Heart right ventricle (tissue), 16 donors: ENCODE measurements around the gene MYL3. TPM values are rescaled to one million over a fixed set of nuclear protein-coding genes. Genes with fewer than 3 reads are reported as not detected.

ENCODE experiments used
- ATAC-seq, 8 donors: fragments of 200-7000 bp; cut with Tn5 transposase; one replicate each; pipeline ENCODE4 v1.9.1; 2020; ENCODE audit warnings: mild to moderate bottlenecking in 8 of 8, moderate library complexity in 8 of 8, moderate number of reproducible peaks in 1 of 8
- DNase-seq, 2 donors: peaks; one replicate each; pipeline ENCODE4 v3.0.0-alpha.2; 2020
- H3K27ac ChIP-seq, 10 donors: fragments of 200-600 bp; sonication (generic) in 2 of 10; one replicate each; pipeline versions ENCODE4 v1.5.0 to v1.8.0; 2020 to 2022; ENCODE audit warnings: mild to moderate bottlenecking in 3 of 10
- H3K27me3 ChIP-seq, 7 donors: fragments of 200-600 bp; one replicate each; pipeline ENCODE4 v1.8.0; 2021 to 2022; ENCODE audit warnings: mild to moderate bottlenecking in 2 of 7
- H3K36me3 ChIP-seq, 9 donors: fragments of 200-600 bp; sonication (generic) in 1 of 9; one replicate each; pipeline versions ENCODE4 v1.5.0 to v1.8.0; 2020 to 2022; ENCODE audit warnings: mild to moderate bottlenecking in 2 of 9
- H3K4me1 ChIP-seq, 9 donors: fragments of 200-600 bp; sonication (generic) in 1 of 9; one replicate each; pipeline versions ENCODE4 v1.5.0 to v1.8.0; 2020 to 2022; ENCODE audit warnings: mild to moderate bottlenecking in 4 of 9
- H3K4me3 ChIP-seq, 10 donors: fragments of 200-600 bp; sonication (generic) in 2 of 10; one replicate each; pipeline versions ENCODE4 v1.5.0 to v1.8.0; 2020 to 2022; ENCODE audit warnings: mild to moderate bottlenecking in 7 of 10, moderate library complexity in 2 of 10
- H3K9me3 ChIP-seq, 11 donors: fragments of 200-600 bp in 10 of 11; sonication (generic) in 2 of 11; one replicate each; pipeline versions ENCODE4 v1.5.0 to v1.8.0; 2013 to 2022; ENCODE audit warnings: mild to moderate bottlenecking in 2 of 11, control low read depth in 1 of 11, moderate library complexity in 1 of 11
- CTCF ChIP-seq, 9 donors: fragments of 200-600 bp; sonication (generic) in 2 of 9; IDR thresholded peaks; one replicate each; pipeline versions ENCODE4 v1.5.0 to v1.8.0; 2021 to 2022; ENCODE audit warnings: antibody characterized with exemption in 9 of 9, mild to moderate bottlenecking in 5 of 9, moderate library complexity in 1 of 9
- WGBS, 2 donors: extraction: QIAGEN DNeasy Blood & Tissue Kit; methylation state at CpG; one replicate each; pipeline ENCODE4 v1.1.7; 2013; ENCODE audit warnings: inconsistent platforms in 1 of 2; 5-methylcytosine and 5-hydroxymethylcytosine counted together
- intact Hi-C, 10 donors: fragments of 100-400 bp; cut with DNase I; formaldehyde crosslinking; loops; one replicate each; pipeline versions ENCODE4 v1.11.1 to v1.14.2; 2022
- polyA plus RNA-seq, 2 donors: library from polyadenylated mRNA; stranded (reverse); fragments of 200-250 nt; gene quantifications; one replicate each; pipeline ENCODE4 v1.2.3, GENCODE V29; 2013
- total RNA-seq, 10 donors: library from RNA; stranded (reverse); fragmentation: NEBNext Ultra II Directional in 3 of 10; extraction: Animal tissue kit (Norgen Biotek cat#: 25700) in 3 of 10; gene quantifications; one replicate each; pipeline versions ENCODE4 v1.2.1 to v1.2.4, GENCODE V29; 2021 to 2023
- donor health status: Arrhythmogenic right ventricular cardiomyopathy.
- donor health status: ischemic (EF 13 %, LVEDD 7.1; RV severe dilation, severe dysfunction).
- donor health status: healthy with polysubstance abuse.
- donor health status: DM: no; HTN: yes; CAD: no.
- donor health status: DM: no; HTN: no; CAD: no.
- donor health status: ischemic (EF 25% LVEDD 6.9; RV normal size, moderate dysfunction).
- donor health status: ischemic (EF 25% LVEDD 5.7; RV mildly dilated, moderate dysfunction).
- donor health status: healthy.
- donor health status: DM: yes; HTN: yes; CAD: no.
- donor health status: Ischemic cardiomyopathy.
- donor health status: ischemic (EF 35%, LVEDD 5.7; RV mildly dilated, moderate dysfunction).
- donor health status: nonischemic (EF 11% LVEDD 7.7; RV severe dilation, severe dysfunction).
- donor health status: DM: yes; HTN: yes; CAD: no.
- donor health status: PGD.
- donor health status: ischemic (EF 29% LVEDD 5.4; RV normal size, mild dysfunction).
- donor health status: nonischemic (EF 23%, LVEDD 6.1; RV moderate dilation, normal function).

MYL3 gene
- total and polyA plus RNA-seq, 12 donors = 5,377 to 9,904 (median 7,587) TPM

GRCh38 chr3:46845860-46846623 lies 17.2 kb downstream of the MYL3 start:
- peaks cover 0 to 24% (median 8%) of the 10 kb centered on the region in 11 donors for H3K9me3 ChIP-seq
- intact Hi-C loops = loop anchor here in 3 of 10 donors (5.0 kb wide), 2 partner anchors 139 to 144 kb away; partner anchors contain the start of gene TMIE (in 1 of the 3)
- peak overlapping the region; percentile 29 to 60 (median 52) for H3K4me3 ChIP-seq
- peak in 8 of 9 donors; percentile 32 to 72 (median 65) for TF ChIP-seq CTCF (IDR thresholded peaks at IDR 0.05)
- peak overlapping the region; percentile 51 to 79 (median 68) for H3K27ac ChIP-seq
- 1% methylated on average over 50 to 53 of the region's 53 CpGs for WGBS, 2 donors
- peaks cover 0 to 7% (median 0%) of the 10 kb centered on the region in 7 donors for H3K27me3 ChIP-seq
- H3K4me1 ChIP-seq = peaks cover 10 to 50% (median 28%) of the 10 kb centered on the region in 9 donors
- peaks cover 0 to 17% (median 0%) of the 10 kb centered on the region in 9 donors for H3K36me3 ChIP-seq
- peak; percentile 68 to 82 for DNase-seq
- peak; percentile 39 to 71 (median 58) for ATAC-seq

GRCh38 chr3:46845397-46845859 lies 17.8 kb downstream of the MYL3 start:
- DNase-seq (peak; percentile 67 to 81), ATAC-seq (peak; percentile 22 to 48 (median 34))
- peaks cover 0 to 19% (median 0%) of the 10 kb centered on the region in 9 donors for H3K36me3 ChIP-seq
- peak overlapping the region; percentile 29 to 60 (median 52) for H3K4me3 ChIP-seq
- peak overlapping the region; percentile 51 to 79 (median 68) for H3K27ac ChIP-seq
- 12 to 15% methylated on average over 23 of the region's 23 CpGs for WGBS, 2 donors
- no peak for TF ChIP-seq CTCF (IDR thresholded peaks at IDR 0.05)
- intact Hi-C loops = loop anchor here in 3 of 10 donors (5.0 kb wide), 2 partner anchors 138 to 143 kb away; partner anchors contain the start of gene TMIE (in 1 of the 3)
- H3K27me3 ChIP-seq = peaks cover 0 to 7% (median 0%) of the 10 kb centered on the region in 7 donors
- peaks cover 0 to 30% (median 12%) of the 10 kb centered on the region in 11 donors for H3K9me3 ChIP-seq
- H3K4me1 ChIP-seq = peaks cover 10 to 50% (median 28%) of the 10 kb centered on the region in 9 donors

GRCh38 chr3:46844881-46845312 lies 18.3 kb downstream of the MYL3 start:
- peak overlapping the region in 6 of 10 donors; percentile 29 to 60 (median 58) for H3K4me3 ChIP-seq
- TF ChIP-seq CTCF (IDR thresholded peaks at IDR 0.05) = no peak
- peaks cover 0 to 7% (median 0%) of the 10 kb centered on the region in 7 donors for H3K27me3 ChIP-seq
- DNase-seq = peak in 1 of 2 donors; percentile 11
- no peak for ATAC-seq
- WGBS, 2 donors = 29 to 36% methylated on average over 11 of the region's 11 CpGs
- H3K4me1 ChIP-seq = peaks cover 10 to 50% (median 28%) of the 10 kb centered on the region in 9 donors
- intact Hi-C loops = loop anchor here in 3 of 10 donors (5.0 kb wide), 2 partner anchors 138 to 143 kb away; partner anchors contain the start of gene TMIE (in 1 of the 3)
- H3K9me3 ChIP-seq = peaks cover 0 to 35% (median 15%) of the 10 kb centered on the region in 11 donors
- peak overlapping the region in 9 of 10 donors; percentile 64 to 79 (median 68) for H3K27ac ChIP-seq
- H3K36me3 ChIP-seq = peaks cover 0 to 23% (median 0%) of the 10 kb centered on the region in 9 donors

GRCh38 chr3:46844397-46844796 lies 18.8 kb downstream of the MYL3 start:
- DNase-seq (no peak), ATAC-seq (no peak)
- H3K27ac ChIP-seq = peak overlapping the region in 2 of 10 donors; percentile 67 to 78

More at GRCh38 chr3:46844397-46844796, 18.8 kb downstream of the MYL3 start:
- Histone ChIP-seq H3K36me3 (peaks cover 0 to 25% (median 0%) of the 10 kb centered on the region in 9 donors), H3K4me1 (peaks cover 10 to 45% (median 28%) of the 10 kb centered on the region in 9 donors), H3K27me3 (peaks cover 0 to 7% (median 0%) of the 10 kb centered on the region in 7 donors), H3K9me3 (peaks cover 0 to 40% (median 15%) of the 10 kb centered on the region in 11 donors), H3K4me3 (no peak overlapping the region)
- no peak for TF ChIP-seq CTCF (IDR thresholded peaks at IDR 0.05)
- intact Hi-C loops = no loop called here
- WGBS, 2 donors = 74 to 81% methylated on average over 3 of the region's 3 CpGs
